ENCODE measurements around the gene PCK1.

DNA sequence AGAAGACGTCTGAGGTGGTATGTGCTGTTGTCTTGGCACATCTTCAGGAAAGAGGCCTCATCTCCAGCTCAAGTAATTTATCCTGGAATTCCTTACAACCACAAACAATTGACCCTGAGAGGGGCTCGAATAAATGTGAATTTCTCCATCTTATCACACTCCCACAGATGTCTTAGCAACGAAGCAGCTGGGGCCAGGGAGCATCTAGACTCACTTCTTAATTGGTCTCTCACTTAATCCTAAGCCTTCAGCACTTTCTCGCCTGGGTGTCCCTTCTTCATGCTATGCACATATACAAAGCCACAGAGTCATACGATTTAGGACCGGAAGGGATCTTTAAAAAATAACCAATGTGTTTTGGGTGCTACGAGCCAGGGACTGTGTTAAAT is 27.1 kb downstream of the PCK1 start:
- TF ChIP-seq, protein P1, sequence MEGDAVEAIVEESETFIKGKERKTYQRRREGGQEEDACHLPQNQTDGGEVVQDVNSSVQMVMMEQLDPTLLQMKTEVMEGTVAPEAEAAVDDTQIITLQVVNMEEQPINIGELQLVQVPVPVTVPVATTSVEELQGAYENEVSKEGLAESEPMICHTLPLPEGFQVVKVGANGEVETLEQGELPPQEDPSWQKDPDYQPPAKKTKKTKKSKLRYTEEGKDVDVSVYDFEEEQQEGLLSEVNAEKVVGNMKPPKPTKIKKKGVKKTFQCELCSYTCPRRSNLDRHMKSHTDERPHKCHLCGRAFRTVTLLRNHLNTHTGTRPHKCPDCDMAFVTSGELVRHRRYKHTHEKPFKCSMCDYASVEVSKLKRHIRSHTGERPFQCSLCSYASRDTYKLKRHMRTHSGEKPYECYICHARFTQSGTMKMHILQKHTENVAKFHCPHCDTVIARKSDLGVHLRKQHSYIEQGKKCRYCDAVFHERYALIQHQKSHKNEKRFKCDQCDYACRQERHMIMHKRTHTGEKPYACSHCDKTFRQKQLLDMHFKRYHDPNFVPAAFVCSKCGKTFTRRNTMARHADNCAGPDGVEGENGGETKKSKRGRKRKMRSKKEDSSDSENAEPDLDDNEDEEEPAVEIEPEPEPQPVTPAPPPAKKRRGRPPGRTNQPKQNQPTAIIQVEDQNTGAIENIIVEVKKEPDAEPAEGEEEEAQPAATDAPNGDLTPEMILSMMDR (IDR thresholded peaks at IDR 0.05): no peak
- TF ChIP-seq POLR2A (IDR thresholded peaks at IDR 0.05): no peak
